ENCODE measurements around the gene SNTB2. TPM values are rescaled to one million over a fixed set of nuclear protein-coding genes. Genes with fewer than 3 reads are reported as not detected.

SNTB2 gene
- total and polyA plus RNA-seq, 2 of the 13 experiments (the other 11 are each of a cell fraction or from before 2014, with no cell fraction given): 11.5 to 19.2 TPM

DNA sequence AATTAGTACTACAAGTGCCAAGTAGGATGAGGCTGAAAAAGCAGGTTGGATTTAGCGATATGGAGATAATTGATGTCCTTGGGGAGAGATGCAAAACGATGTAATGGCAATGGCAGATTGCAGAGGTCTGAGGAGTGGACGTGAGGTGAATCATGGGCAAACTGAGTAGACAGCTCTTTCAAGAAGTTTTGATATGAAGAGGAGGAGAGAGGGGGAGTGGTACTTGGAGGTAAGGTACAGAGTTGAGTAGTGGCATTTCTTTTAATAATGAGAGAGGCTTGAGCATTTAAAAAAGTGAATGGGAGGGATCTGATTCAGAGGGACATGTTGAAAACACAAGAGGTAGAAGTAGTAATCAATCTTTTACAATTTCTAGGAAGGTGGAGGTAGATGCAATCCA, 106.4 kb downstream of the SNTB2 start (continued):
- TF ChIP-seq, protein P1, sequence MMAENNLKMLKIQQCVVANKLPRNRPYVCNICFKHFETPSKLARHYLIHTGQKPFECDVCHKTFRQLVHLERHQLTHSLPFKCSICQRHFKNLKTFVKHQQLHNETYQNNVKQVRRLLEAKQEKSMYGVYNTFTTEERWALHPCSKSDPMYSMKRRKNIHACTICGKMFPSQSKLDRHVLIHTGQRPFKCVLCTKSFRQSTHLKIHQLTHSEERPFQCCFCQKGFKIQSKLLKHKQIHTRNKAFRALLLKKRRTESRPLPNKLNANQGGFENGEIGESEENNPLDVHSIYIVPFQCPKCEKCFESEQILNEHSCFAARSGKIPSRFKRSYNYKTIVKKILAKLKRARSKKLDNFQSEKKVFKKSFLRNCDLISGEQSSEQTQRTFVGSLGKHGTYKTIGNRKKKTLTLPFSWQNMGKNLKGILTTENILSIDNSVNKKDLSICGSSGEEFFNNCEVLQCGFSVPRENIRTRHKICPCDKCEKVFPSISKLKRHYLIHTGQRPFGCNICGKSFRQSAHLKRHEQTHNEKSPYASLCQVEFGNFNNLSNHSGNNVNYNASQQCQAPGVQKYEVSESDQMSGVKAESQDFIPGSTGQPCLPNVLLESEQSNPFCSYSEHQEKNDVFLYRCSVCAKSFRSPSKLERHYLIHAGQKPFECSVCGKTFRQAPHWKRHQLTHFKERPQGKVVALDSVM (CRISPR knock-in tag; IDR thresholded peaks at IDR 0.05): no peak
- TF ChIP-seq MLLT10 (CRISPR knock-in tag; IDR thresholded peaks at IDR 0.05): no peak

DNA sequence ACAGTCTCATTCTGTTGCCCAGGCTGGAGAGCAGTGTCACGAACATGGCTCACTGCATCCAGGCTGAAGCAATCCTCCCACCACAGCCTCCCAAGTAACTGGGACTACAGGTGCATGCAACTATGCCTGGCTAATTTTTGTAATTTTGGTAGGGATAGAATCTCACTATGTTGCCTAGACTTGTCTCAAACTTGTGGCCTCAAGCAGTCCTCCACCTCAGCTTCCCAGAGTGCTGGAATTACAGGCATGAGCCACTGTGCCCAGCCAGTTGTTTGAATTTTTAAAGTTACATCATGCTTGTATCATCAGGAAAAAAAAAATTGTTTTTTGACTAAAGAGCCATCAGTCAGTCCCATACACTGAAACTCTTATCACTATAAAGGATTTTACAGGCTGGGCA, 107.1 kb downstream of the SNTB2 start:
- peaks cover 18% of the 10 kb centered on the region for H3K4me1 ChIP-seq (ENCODE audit: insufficient read depth, low read length)
- H2AFZ ChIP-seq (ENCODE audit: low read length): no peak overlapping the region
- no peaks in the 10 kb centered on the region for H4K20me1 ChIP-seq (ENCODE audit: insufficient read depth, low read length)
- H3K9me3 ChIP-seq (ENCODE audit: low read length): no peaks in the 10 kb centered on the region
- H3K79me2 ChIP-seq (ENCODE audit: insufficient read depth, low read length): no peaks in the 10 kb centered on the region
- ATAC-seq (no peak), FAIRE-seq (no peak), DNase-seq (ENCODE audit: low spot score) (no peak)
- intact Hi-C loops (cut with micrococcal nuclease; ENCODE audit: unreplicated experiment) (no loop called here), in situ Hi-C loops (cut with HindIII; ENCODE audit: extremely low pct_ligation_motif_present, low pct_unique_long_range_greater_than_20kb) (no loop called here)
- BruUV-seq (replicated peaks): no TSS peak
- H3K4me3 ChIP-seq (replicated peaks in 1 of 3; ENCODE audit: insufficient read depth in 1 of 3, low read depth in 2 of 3, low read length in 3 of 3): no peak overlapping the region
- 95% methylated on average over 1 of the region's 1 CpG for WGBS (ENCODE audit: low lambda C conversion rate)
- CTCF ChIA-PET (ENCODE audit: low intra/inter-chr PET ratio, low total read pairs): no interaction called here
- no peak overlapping the region for H3K4me2 ChIP-seq (ENCODE audit: low read depth, low read length)
- TF ChIP-seq MTA1 (CRISPR knock-in tag; IDR thresholded peaks at IDR 0.05; ENCODE audit: borderline replicate concordance) (no peak), ELF4 (CRISPR knock-in tag; IDR thresholded peaks at IDR 0.05; ENCODE audit: borderline replicate concordance) (no peak), ZNF672 (CRISPR knock-in tag; IDR thresholded peaks at IDR 0.05) (no peak), SCMH1 (CRISPR knock-in tag; IDR thresholded peaks at IDR 0.05; ENCODE audit: borderline replicate concordance) (no peak), ZNF724P (CRISPR knock-in tag; IDR thresholded peaks at IDR 0.05; ENCODE audit: borderline replicate concordance) (no peak), RFX5 (IDR thresholded peaks at IDR 0.05; ENCODE audit: low read depth, low read length) (no peak), MEIS1 (CRISPR knock-in tag; IDR thresholded peaks at IDR 0.05; ENCODE audit: borderline replicate concordance) (no peak), NFATC3 (CRISPR knock-in tag; IDR thresholded peaks at IDR 0.05) (no peak), DPF2 (CRISPR knock-in tag; IDR thresholded peaks at IDR 0.05; ENCODE audit: borderline replicate concordance, low read depth) (no peak), ZNF337 (CRISPR knock-in tag; IDR thresholded peaks at IDR 0.05; ENCODE audit: borderline replicate concordance, low read depth) (no peak), POLR2AphosphoS5 (IDR thresholded peaks at IDR 0.05; ENCODE audit: low read depth, low read length) (no peak), FOXO1 (CRISPR knock-in tag; IDR thresholded peaks at IDR 0.05) (no peak), ZNF484 (CRISPR knock-in tag; IDR thresholded peaks at IDR 0.05; ENCODE audit: borderline replicate concordance, low read depth) (no peak)
- TF ChIP-seq, protein P2, sequence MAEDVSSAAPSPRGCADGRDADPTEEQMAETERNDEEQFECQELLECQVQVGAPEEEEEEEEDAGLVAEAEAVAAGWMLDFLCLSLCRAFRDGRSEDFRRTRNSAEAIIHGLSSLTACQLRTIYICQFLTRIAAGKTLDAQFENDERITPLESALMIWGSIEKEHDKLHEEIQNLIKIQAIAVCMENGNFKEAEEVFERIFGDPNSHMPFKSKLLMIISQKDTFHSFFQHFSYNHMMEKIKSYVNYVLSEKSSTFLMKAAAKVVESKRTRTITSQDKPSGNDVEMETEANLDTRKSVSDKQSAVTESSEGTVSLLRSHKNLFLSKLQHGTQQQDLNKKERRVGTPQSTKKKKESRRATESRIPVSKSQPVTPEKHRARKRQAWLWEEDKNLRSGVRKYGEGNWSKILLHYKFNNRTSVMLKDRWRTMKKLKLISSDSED (CRISPR knock-in tag; IDR thresholded peaks at IDR 0.05): no peak
- TF ChIP-seq, protein P3, sequence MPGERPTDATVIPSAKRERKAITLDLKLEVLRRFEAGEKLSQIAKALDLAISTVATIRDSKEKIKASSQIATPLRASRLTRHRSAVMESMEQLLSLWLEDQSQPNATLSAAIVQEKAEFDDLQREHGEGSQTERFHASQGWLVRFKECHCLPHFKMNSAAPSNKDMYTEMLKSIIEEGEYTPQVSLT (CRISPR knock-in tag; IDR thresholded peaks at IDR 0.05; ENCODE audit: borderline replicate concordance, low read depth): no peak
- no peak overlapping the region for H3K27ac ChIP-seq (ENCODE audit: extremely low read length, insufficient read depth, low read length)
- no peak overlapping the region for H3K9ac ChIP-seq (ENCODE audit: insufficient read depth, low read depth, low read length)
- peaks cover 0 to 1% of the 10 kb centered on the region in 2 experiments; a peak in 2 of 5 replicates for H3K36me3 ChIP-seq (replicated peaks in 1 of 2; ENCODE audit: control insufficient read depth in 1 of 2, insufficient read depth in 2 of 2, low read length in 2 of 2)
- H3K27me3 ChIP-seq (ENCODE audit: control insufficient read depth in 1 of 2, insufficient read depth in 2 of 2, low read length in 2 of 2): no peaks in the 10 kb centered on the region
- POLR2A ChIA-PET: no interaction called here
